ENCODE data around the gene SHISAL1.

SHISAL1 gene

GRCh38 chr22:44231233-44231632 lies 81.5 kb downstream of the SHISAL1 start:
- no peak for DNase-seq (ENCODE audit: low read depth)

- DNase-seq (ENCODE audit: low read depth): no peak
These were observed 82.9 kb downstream of the SHISAL1 start for GRCh38 chr22:44229809-44230208.

DNA sequence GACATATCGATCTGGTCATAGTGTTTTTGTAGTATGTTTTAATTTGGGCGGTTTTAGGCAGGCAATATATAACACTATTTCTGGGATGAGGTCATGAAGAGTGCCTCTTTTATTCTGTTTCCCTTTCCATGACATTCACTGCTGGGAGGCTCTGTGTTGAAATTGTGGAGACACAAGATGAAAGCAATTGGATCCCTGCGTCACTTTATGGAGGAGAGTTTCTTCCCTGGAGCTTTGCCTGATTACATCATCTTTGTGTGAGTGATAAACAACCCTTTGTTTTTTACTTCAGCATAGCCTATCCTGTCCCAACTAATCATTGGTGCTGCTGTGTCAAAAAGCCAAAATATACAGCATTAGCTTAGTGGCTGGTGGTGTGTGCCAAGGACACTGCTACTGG lies 83.4 kb downstream of the SHISAL1 start:
- DNase-seq (ENCODE audit: low read depth): no peak

DNA sequence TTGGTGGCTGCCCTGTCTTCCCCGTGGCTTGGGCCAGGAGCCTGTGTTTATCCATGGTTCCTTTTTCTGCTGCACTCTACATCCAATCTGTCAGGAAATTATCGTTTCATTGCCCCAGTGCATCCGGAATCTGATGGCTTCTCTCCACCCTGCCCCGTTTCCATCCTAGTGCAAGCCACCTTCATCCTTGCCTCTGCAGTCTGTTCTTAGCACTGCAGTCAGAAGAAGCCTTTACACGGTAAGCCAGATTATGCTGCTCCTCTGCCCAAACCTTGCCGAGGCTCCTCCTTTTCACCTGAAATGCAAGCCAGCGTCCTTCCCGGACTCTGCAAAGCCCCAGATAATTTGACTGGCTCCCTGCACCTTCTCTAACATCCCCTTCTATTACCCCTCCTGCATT lies 86.9 kb downstream of the SHISAL1 start:
- DNase-seq (ENCODE audit: low read depth): no peak

DNA sequence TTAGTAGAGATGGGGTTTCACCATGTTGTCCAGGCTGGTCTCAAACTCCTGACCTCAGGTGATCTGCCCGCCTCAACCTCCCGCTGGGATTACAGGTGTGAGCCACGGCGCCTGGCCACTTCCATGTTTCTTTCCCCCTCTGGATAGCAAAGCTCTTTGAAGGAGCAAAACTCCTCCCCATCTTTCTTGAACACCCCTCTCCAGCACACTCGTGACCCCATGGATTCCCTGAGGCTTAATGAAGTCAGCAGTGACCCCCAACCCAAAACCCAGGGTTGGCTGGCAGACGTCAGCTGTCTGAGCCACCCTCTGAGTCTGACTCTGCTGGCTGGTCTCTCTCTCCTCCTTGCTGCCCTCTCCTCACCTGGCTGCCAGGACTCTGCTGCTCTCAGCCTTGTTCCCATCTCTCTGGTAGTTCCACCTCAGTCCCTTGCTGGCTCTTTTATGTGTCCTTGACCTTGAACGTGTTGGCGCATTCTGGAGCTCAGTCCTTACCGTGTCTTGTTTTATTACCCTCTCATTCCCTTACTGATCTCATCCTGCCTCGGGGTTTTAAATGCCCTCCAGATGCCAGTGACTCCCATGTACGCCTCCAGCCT lies 87.6 kb downstream of the SHISAL1 start:
- no peak for DNase-seq (ENCODE audit: low read depth)

- no peak for DNase-seq (ENCODE audit: low read depth)
These were observed 88.6 kb downstream of the SHISAL1 start for GRCh38 chr22:44224166-44224565.

DNA sequence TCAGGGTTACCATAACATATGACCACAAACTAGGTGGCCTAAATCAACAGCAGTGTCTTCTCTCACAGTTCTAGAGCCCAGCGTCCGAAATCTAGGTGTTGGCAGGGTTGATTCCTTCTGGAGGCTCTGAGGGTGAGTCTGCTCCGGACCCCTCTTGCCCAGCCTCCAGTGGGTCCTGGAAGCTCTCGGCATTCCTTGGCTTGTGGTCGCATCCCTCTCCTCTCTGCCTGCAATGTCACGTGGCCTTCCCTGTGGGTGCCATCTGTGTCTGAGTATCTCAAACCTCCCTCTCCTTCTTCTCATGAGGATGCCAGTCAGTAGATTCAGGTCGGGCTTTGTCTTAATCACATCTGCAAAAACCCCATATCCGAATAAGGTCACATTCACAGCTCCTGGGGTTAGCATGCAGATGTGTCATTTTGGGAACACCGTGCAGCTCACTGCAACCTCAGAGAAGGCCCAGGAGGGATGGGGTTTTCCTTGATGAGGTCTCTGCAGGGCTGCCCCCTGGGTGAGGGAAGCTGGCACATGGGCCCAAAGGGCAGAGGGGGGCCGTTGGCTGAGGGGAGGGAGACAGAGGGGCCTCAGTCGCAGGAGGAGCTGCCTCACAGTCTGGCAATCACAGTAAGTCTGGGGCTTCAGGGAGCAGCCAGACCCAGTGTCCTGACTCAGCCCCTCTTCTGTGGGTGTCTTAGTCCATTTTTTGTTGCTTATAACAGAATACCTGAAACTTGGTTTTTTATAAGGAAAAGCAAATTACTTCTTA lies 90.9 kb downstream of the SHISAL1 start:
- no peak for DNase-seq (ENCODE audit: low read depth)

- no peak for DNase-seq (ENCODE audit: low read depth)
These were observed 91.7 kb downstream of the SHISAL1 start for GRCh38 chr22:44220727-44221680.

- DNase-seq (ENCODE audit: low read depth): no peak
These were observed 93.5 kb downstream of the SHISAL1 start for GRCh38 chr22:44219101-44219870.

DNA sequence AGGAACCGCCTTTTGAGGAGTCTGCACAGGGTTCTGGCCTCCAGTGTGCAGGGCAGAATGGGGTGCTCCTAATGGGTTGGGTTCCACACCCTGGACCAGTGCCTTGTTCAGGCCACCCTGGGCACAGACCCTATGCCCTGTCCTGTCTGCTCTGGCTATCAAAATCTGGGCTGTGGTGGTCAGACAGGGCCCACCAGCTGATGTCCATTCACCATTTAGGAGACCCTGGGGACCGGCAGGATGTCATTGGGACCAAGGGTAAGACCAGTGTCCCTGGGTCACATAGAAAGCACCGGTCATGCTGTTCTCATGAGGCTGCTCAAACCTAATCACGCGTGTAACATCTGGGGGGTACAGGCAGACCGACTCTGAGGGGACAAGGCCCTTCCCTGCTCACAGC lies 94.7 kb downstream of the SHISAL1 start:
- no peak for DNase-seq (ENCODE audit: low read depth)

GRCh38 chr22:44217346-44217745 lies 95.4 kb downstream of the SHISAL1 start:
- DNase-seq (ENCODE audit: low read depth): no peak

DNA sequence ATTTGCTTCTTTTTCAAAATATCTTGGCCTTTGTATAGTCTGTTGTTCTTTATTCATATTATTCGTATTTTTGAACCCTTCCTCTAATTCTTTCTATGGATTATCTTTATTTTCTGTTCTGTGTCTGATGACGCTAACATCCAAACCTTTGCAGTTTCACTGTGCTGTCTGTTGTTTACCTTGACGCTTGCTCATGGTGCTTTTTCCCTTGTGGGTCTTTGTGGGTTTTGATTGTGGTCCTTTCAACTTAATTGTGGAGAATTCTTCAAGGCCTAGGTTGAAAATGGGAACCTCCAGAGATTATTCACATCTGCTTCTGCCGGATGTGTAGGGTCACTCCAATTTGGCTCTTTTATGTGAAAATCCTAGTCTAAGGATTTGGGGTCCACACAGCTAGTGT lies 97.5 kb downstream of the SHISAL1 start:
- no peak for DNase-seq (ENCODE audit: low read depth)

DNA sequence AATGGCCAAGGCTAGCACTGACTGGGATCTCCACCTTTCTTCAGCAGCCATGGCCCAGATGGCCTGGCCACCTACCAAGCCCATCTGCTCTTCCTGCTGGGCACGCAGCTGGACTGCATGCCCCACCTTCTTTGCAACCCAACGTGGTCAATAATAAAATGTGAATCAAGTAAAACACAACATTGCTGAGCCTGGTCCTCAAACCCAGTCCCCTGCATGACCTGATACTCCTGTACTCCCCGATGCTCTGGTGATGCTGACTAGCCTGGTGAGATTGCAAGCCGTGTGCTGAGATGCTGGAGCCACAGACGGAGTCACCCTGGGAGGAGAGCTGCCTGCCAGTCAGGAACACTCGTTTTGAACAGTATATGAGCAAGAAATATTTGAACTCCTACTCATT lies 98.0 kb downstream of the SHISAL1 start:
- DNase-seq (ENCODE audit: low read depth): no peak

DNA sequence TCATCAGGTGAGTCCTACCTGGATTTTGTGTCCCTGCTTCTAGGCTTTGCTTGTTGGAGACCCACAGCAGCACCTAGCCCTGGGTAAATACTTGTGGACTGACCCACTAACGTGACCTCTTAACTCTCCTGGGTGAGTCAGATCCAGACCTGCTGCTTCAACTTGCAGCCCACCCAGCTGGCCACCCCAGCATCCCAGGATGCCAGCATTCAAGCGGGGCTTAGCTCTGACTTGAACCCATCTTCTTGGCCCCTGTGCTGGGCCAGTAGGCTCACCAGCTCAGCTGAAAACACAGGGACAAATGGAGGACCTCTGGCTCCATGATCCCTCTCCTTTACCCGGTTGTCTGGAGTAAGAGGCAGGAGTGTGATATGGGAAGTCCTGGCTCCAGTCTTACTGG lies 98.6 kb downstream of the SHISAL1 start:
- DNase-seq (ENCODE audit: low read depth): no peak

DNA sequence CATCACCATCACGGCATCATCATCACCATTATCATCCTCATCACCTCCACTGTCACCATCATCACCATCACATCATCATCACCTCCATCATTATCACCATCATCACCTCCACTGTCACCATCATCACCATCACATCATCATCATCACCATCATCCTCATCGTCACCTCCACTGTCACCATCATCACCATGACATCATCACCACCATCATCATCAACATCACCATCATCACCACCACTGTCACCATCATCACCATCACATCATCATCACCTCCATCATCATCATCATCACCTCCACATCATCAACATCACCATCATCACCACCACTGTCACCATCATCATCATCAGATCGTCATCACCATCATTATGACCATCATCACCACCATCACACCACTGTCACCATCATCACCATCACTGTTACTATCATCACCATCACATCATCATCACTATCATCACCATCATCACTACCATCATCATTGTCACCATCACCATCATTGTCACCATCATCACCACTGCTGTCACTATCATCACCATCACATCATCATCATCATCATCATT lies 99.2 kb downstream of the SHISAL1 start:
- DNase-seq (ENCODE audit: low read depth): no peak

DNA sequence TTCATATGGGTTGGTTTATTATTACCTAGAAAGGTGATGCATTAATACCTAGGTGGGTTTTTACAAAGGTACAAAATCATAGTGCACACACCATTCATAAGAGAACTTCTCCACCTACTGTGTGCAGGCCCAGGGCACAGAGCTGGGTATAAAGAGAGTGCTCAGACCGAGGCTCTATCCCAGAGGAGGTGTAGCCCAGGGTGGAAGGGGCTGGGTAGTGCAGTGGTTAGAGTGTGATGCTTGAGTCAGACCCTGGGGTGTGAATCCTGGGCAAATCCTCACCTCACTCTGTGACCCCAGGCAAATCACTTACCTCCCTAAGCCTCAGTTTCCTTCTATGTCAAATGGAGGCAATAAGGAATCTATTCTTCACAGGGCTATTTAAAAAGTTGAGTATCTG lies 99.8 kb downstream of the SHISAL1 start:
- no peak for DNase-seq (ENCODE audit: low read depth)

DNA sequence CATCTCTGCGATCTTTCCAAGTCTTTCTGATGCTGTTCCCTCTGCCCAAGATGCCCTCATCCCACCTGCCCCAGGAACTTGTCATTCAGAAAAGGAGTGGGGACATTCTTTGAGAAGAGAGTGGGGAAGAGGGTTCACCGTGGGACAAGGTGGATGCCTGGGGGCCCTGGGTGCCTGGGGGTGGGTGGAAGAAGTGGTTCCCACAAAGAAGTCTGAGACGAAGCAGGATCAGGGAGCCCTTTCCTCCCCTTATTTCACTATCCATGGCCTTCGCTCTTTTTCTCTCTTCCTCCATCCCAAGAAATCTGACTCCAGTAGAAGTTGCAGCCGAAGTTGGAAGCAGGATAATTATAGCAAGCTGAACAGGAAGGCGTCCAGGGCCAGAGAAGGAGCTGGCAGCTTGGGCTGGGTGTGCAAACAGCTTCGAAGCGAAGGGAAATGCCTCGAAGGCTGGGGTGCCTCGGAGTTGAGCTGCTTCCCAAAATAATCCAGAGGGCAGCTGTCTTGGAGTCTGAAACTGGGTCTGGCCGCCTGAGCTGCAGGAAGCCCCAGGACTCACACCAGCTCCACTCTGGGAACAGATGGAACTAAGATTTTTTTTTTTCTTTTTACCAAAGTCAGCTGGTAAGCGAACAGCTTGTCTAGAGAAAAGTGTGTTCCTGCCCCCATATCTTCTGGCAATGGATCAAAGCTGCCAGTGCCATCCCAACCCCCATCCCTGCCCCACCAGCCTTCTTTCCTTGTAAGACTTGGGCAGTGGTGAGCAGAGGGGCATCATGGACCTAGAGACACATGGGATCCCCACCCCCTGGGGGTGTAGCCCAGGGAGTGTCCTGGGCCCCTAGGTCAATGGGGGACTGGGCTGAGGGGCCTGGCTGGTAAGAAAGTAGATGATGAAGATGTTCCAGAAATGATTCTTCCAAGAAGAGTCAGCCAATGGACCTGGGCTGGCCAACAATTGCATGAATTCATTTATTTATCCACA lies 100.5 kb downstream of the SHISAL1 start:
- no peak for DNase-seq (ENCODE audit: low read depth)

- DNase-seq (ENCODE audit: low read depth): no peak
These were observed 101.3 kb downstream of the SHISAL1 start for GRCh38 chr22:44211256-44211945.

GRCh38 chr22:44210722-44211121 lies 102.0 kb downstream of the SHISAL1 start:
- DNase-seq (ENCODE audit: low read depth): no peak

GRCh38 chr22:44209343-44209742 lies 103.4 kb downstream of the SHISAL1 start:
- DNase-seq (ENCODE audit: low read depth): no peak

All from activated T-cell treated with anti-CD3 and anti-CD28 coated beads for 24 hours (primary cell).